OCI-LY7 (cell line): ENCODE results near the gene IGSF3. TPM values are rescaled to one million over a fixed set of nuclear protein-coding genes. Genes with fewer than 3 reads are reported as not detected.
A peak's percentile ranks its signal among the peaks of the same experiment; 100 is the strongest.
"Not testable (repeated sequence)": the region's sequence is repeated elsewhere in the genome, so short reads cannot be mapped to it uniquely, and the experiment has no call there.

Experiments used
- BruUV-seq: library from RNA; stranded (reverse); fragments of 400-500 nt; replicated peaks from 2 replicates; lab custom pipeline; 2021; lab: Mats Ljungman, UMichigan
- CTCF ChIA-PET: fragments of 300-600 bp; sonication (Branson Sonifier 250); formaldehyde crosslinking; loops from one replicate; lab custom pipeline; 2022; ENCODE audit warnings: antibody characterized with exemption; ENCODE audit not compliant: unreplicated experiment; lab: Charles Lee
- POLR2A ChIA-PET: fragments of 300-600 bp; sonication (Branson Sonifier 250); formaldehyde crosslinking; loops from one replicate; lab custom pipeline; 2022; ENCODE audit warnings: antibody characterized with exemption; lab: Charles Lee
- DNase-seq: peaks from one replicate; pipeline ENCODE4 v3.0.0-alpha.2; 2015; ENCODE audit warnings: low spot score
- H2AFZ ChIP-seq: fragments of 200-600 bp; sonication (generic), shearing (Covaris generic); 2 replicates; pipeline ENCODE4 v1.6.1; 2014; ENCODE audit warnings: mild to moderate bottlenecking, antibody characterized with exemption, low read length, moderate library complexity
- H3K27ac ChIP-seq: fragments of 200-600 bp; sonication (generic); 2 replicates; pipeline ENCODE4 v1.5.1; 2014; ENCODE audit warnings: mixed run types, low read depth, mild to moderate bottlenecking, moderate library complexity, low read length, inconsistent platforms; ENCODE audit not compliant: poor library complexity, severe bottlenecking
- H3K36me3 ChIP-seq: fragments of 200-600 bp; sonication (generic); 2 replicates; pipeline ENCODE4 v1.6.1; 2014; ENCODE audit warnings: mild to moderate bottlenecking, antibody characterized with exemption, low read length, moderate library complexity, mixed read lengths; ENCODE audit not compliant: insufficient read depth
- H3K4me1 ChIP-seq: fragments of 200-600 bp; sonication (generic); 2 replicates; pipeline ENCODE4 v1.5.1; 2014; ENCODE audit warnings: mild to moderate bottlenecking, low read length; ENCODE audit not compliant: insufficient read depth, poor library complexity, severe bottlenecking
- H3K4me2 ChIP-seq: fragments of 200-600 bp; sonication (generic); 2 replicates; pipeline ENCODE4 v1.6.1; 2014; ENCODE audit warnings: mild to moderate bottlenecking, low read length
- H3K4me3 ChIP-seq: fragments of 200-600 bp; sonication (generic); 2 replicates; pipeline ENCODE4 v1.5.1; 2014; ENCODE audit warnings: mild to moderate bottlenecking, low read depth, low read length; ENCODE audit not compliant: poor library complexity, severe bottlenecking
- H3K79me2 ChIP-seq: fragments of 200-600 bp; sonication (generic); 2 replicates; pipeline ENCODE4 v1.6.1; 2016; ENCODE audit warnings: low read depth, mild to moderate bottlenecking, low read length, moderate library complexity, mixed read lengths; ENCODE audit not compliant: insufficient read depth
- H3K9me2 ChIP-seq: fragments of 200-600 bp; sonication (generic); 2 replicates; pipeline ENCODE4 v1.6.1; 2016; ENCODE audit warnings: mild to moderate bottlenecking, low read length, mixed read lengths; ENCODE audit not compliant: insufficient read depth
- H3K9me3 ChIP-seq: fragments of 200-600 bp; sonication (generic); 2 replicates; pipeline ENCODE4 v1.6.1; 2014; ENCODE audit warnings: mild to moderate bottlenecking, mixed run types, low read length, mixed read lengths
- H4K20me1 ChIP-seq: fragments of 200-600 bp; sonication (generic); 2 replicates; pipeline ENCODE4 v1.6.1; 2014; ENCODE audit warnings: mild to moderate bottlenecking, antibody characterized with exemption, low read length, moderate library complexity, mixed read lengths; ENCODE audit not compliant: insufficient read depth
- CTCF ChIP-seq: fragments of 200-600 bp; sonication (generic); conservative IDR thresholded peaks from 2 replicates; pipeline ENCODE4 v1.5.1; 2014; ENCODE audit warnings: mild to moderate bottlenecking, antibody characterized with exemption, low read length, moderate library complexity, mixed read lengths
- intact Hi-C: fragments of 100-400 bp; cut with micrococcal nuclease; formaldehyde crosslinking; loops from one replicate; pipeline ENCODE4 v1.10.0; 2022; ENCODE audit not compliant: unreplicated experiment
- total RNA-seq, 2 experiments: library from RNA; depleted of rRNA in 1 of 2; stranded (reverse); fragments of >200 nt in 1 of 2; shearing (Covaris generic) in 1 of 2; gene quantifications; 2 replicates each; pipeline ENCODE4 v1.2.3, GENCODE V29; 2014 to 2022

IGSF3 gene
- total RNA-seq, 2 experiments from 2014 or later = not detected

DNA sequence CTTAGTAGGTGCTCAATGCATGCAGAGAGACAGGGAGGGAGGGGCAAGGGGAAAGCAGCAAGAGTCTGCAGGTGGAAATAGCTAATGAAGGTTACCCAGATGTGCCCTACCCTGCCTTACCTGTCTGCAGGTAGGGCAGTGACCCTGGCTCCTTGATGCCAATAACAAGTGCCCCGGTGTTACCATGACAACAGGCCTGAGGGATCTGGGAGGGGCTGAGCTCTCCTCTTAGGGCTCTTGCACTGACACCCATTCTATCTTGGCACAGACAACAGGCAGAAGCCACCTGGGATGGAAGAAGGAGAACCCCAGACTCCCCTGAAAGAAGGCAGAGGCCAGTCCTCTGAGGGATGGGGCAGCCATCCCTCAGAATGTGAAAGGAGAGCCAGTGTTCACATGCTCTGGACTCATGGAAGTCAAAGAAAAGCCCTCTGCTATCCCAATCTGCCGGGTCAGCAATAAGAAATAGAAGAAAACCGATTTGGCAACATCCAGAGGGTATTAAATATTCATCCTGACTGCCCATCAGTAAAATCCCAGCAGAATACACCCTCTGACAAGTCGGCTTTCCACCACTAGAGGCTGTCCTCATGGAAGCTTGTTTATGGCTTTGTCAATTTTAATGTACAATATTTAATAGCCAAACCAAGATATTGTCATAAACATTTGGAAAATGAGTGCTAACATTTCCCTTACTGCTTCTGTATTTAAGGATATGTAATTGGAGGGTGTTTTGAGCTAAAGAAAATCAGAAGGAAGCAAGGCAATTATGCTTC, 72.3 kb downstream of the IGSF3 start:
- BruUV-seq, H3K79me2 ChIP-seq, DNase-seq, H3K9me3 ChIP-seq, H3K27ac ChIP-seq, H3K4me1 ChIP-seq, CTCF ChIA-PET, H3K4me2 ChIP-seq, H3K4me3 ChIP-seq, H3K36me3 ChIP-seq, H4K20me1 ChIP-seq, H3K9me2 ChIP-seq, intact Hi-C loops, H2AFZ ChIP-seq: not testable (repeated sequence)
- peak; percentile 50 for TF ChIP-seq CTCF
- POLR2A ChIA-PET = interaction anchor here (0.7 kb wide), 1 partner anchor 695 kb away, joined by 3 read pairs; no protein-coding TSS in a partner anchor

DNA sequence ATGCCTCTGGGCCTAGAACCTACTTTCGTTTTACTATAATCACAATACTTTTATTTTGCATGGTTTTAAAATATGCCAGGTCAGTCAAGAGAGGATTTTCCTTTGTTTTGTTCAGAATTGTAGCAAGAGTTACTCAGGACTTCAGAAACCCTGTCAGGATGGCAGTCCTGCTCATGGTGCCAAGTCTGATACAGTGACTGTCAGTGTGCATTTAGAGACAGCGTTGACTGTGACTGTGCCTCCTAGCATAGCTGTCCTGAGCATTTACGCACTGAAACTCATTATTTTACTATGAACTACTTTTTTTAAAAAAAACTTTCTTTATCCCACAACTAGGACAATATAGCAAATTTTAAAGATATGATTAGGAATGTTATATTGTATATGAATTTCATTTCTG, 73.6 kb downstream of the IGSF3 start:
- H2AFZ ChIP-seq, H3K4me1 ChIP-seq, BruUV-seq, H3K27ac ChIP-seq, intact Hi-C loops, DNase-seq, H3K9me3 ChIP-seq, CTCF ChIA-PET, H3K79me2 ChIP-seq, H3K4me2 ChIP-seq, H3K36me3 ChIP-seq, H4K20me1 ChIP-seq, H3K4me3 ChIP-seq, H3K9me2 ChIP-seq, POLR2A ChIA-PET: not testable (repeated sequence)

DNA sequence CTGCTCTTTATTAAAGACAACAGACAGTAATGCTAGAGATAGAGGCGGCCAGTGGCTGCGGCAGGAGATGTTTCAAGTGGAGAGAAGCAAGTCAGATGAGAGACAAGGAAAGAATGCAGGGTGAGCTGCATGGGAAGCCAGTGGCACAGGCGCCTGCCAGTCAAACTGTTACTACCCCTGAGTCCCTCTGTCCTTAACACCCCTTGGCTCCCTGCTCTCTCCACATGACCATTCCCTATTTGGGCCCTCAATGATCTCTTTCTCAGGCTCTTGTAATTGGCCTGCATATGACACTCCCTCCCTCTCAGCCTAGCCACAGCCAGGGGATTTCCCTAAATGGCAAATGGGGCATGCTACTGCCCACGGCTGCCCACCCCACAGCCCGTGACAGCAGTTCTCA, 74.1 kb downstream of the IGSF3 start:
- H4K20me1 ChIP-seq, H2AFZ ChIP-seq, H3K9me2 ChIP-seq, H3K27ac ChIP-seq, CTCF ChIA-PET, H3K4me3 ChIP-seq, DNase-seq, H3K4me2 ChIP-seq, intact Hi-C loops, BruUV-seq, H3K36me3 ChIP-seq, H3K9me3 ChIP-seq, POLR2A ChIA-PET, H3K4me1 ChIP-seq, H3K79me2 ChIP-seq: not testable (repeated sequence)

GRCh38 chr1:116591951-116592605, 75.5 kb downstream of the IGSF3 start:
- intact Hi-C loops, H3K9me2 ChIP-seq, CTCF ChIA-PET, H3K4me1 ChIP-seq, POLR2A ChIA-PET, H3K36me3 ChIP-seq, H2AFZ ChIP-seq, H3K4me2 ChIP-seq, H4K20me1 ChIP-seq, H3K27ac ChIP-seq, DNase-seq, BruUV-seq, H3K79me2 ChIP-seq, H3K9me3 ChIP-seq, H3K4me3 ChIP-seq: not testable (repeated sequence)

GRCh38 chr1:116591006-116591950, 76.3 kb downstream of the IGSF3 start:
- H3K4me2 ChIP-seq, H3K36me3 ChIP-seq, BruUV-seq, CTCF ChIA-PET, H3K79me2 ChIP-seq, H3K4me3 ChIP-seq, H4K20me1 ChIP-seq, H3K27ac ChIP-seq, intact Hi-C loops, H3K9me2 ChIP-seq, POLR2A ChIA-PET, DNase-seq, H3K4me1 ChIP-seq, H2AFZ ChIP-seq, H3K9me3 ChIP-seq: not testable (repeated sequence)
